Calu3 (cell line): ENCODE results near the gene MTF1. TPM values are rescaled to one million over a fixed set of nuclear protein-coding genes. Genes with fewer than 3 reads are reported as not detected.

Source experiments
- BruUV-seq: library from RNA; stranded (reverse); fragments of 400-500 nt; replicated peaks from 2 replicates; lab custom pipeline; 2021; lab: Mats Ljungman, UMichigan
- CTCF ChIA-PET: fragments of 300-600 bp; sonication (Branson Sonifier 250); formaldehyde crosslinking; loops from one replicate; lab custom pipeline; 2022; ENCODE audit warnings: antibody characterized with exemption; lab: Charles Lee
- DNase-seq: peaks from one replicate; pipeline ENCODE4 v3.0.0; 2022
- H3K27ac Mint-ChIP-seq: one replicate; pipeline ENCODE4 v1.8.0; 2022; ENCODE audit warnings: mixed read lengths; ENCODE audit not compliant: unreplicated experiment
- H3K27me3 Mint-ChIP-seq: one replicate; pipeline ENCODE4 v1.8.0; 2022; ENCODE audit warnings: mixed read lengths; ENCODE audit not compliant: unreplicated experiment
- H3K36me3 Mint-ChIP-seq: one replicate; pipeline ENCODE4 v1.8.0; 2022; ENCODE audit warnings: mild to moderate bottlenecking, moderate library complexity, mixed read lengths; ENCODE audit not compliant: insufficient read depth, unreplicated experiment
- H3K4me1 Mint-ChIP-seq: one replicate; pipeline ENCODE4 v1.8.0; 2022; ENCODE audit warnings: mild to moderate bottlenecking, low read depth, mixed read lengths; ENCODE audit not compliant: unreplicated experiment
- H3K4me3 Mint-ChIP-seq: one replicate; pipeline ENCODE4 v1.8.0; 2022; ENCODE audit warnings: mild to moderate bottlenecking, low read depth, moderate library complexity, mixed read lengths; ENCODE audit not compliant: unreplicated experiment
- H3K9me3 Mint-ChIP-seq: one replicate; pipeline ENCODE4 v1.8.0; 2022; ENCODE audit warnings: low read depth, mixed read lengths; ENCODE audit not compliant: unreplicated experiment
- CTCF ChIP-seq: fragments of 200-600 bp; IDR thresholded peaks from one replicate; pipeline ENCODE4 v1.8.0; 2022; ENCODE audit warnings: antibody characterized with exemption; ENCODE audit not compliant: unreplicated experiment
- intact Hi-C: fragments of 100-400 bp; cut with micrococcal nuclease; formaldehyde crosslinking; loops from one replicate; pipeline ENCODE4 v1.10.0; 2022; ENCODE audit not compliant: unreplicated experiment
- total RNA-seq: library from RNA; stranded (reverse); gene quantifications from 2 replicates; pipeline ENCODE4 v1.2.3, GENCODE V29; 2022

MTF1 gene
- total RNA-seq, 1 experiment from 2014 or later: 27.1 TPM

GRCh38 chr1:37795340-37796125, 63.9 kb downstream of the MTF1 start:
- intact Hi-C loops: no loop called here
- Mint-ChIP-seq H3K27ac (no peak overlapping the region), H3K4me3 (peak overlapping the region; percentile 68), H3K36me3 (peaks cover 30% of the 10 kb centered on the region), H3K4me1 (peaks cover 17% of the 10 kb centered on the region), H3K27me3 (peaks cover 23% of the 10 kb centered on the region), H3K9me3 (no peaks in the 10 kb centered on the region)
- CTCF ChIA-PET: no interaction called here
- no TSS peak for BruUV-seq
- peak; percentile 60 for DNase-seq
- TF ChIP-seq CTCF: no peak

- BruUV-seq: no TSS peak
- H3K27ac Mint-ChIP-seq: no peak overlapping the region
- CTCF ChIA-PET: interaction anchor here (0.7 to 0.8 kb wide), 2 partner anchors 65 to 68 kb away, joined by 3 to 5 read pairs; partner anchors contain the start of gene MTF1
- peak overlapping the region; percentile 68 for H3K4me3 Mint-ChIP-seq
- TF ChIP-seq CTCF: no peak
- intact Hi-C loops: no loop called here
- peaks cover 31% of the 10 kb centered on the region for H3K27me3 Mint-ChIP-seq
- no peaks in the 10 kb centered on the region for H3K9me3 Mint-ChIP-seq
- H3K36me3 Mint-ChIP-seq: peaks cover 24% of the 10 kb centered on the region
- H3K4me1 Mint-ChIP-seq: peaks cover 17% of the 10 kb centered on the region
- DNase-seq: peak; percentile 16
Observed at GRCh38 chr1:37794372-37795339, 64.7 kb downstream of the MTF1 start.

DNA sequence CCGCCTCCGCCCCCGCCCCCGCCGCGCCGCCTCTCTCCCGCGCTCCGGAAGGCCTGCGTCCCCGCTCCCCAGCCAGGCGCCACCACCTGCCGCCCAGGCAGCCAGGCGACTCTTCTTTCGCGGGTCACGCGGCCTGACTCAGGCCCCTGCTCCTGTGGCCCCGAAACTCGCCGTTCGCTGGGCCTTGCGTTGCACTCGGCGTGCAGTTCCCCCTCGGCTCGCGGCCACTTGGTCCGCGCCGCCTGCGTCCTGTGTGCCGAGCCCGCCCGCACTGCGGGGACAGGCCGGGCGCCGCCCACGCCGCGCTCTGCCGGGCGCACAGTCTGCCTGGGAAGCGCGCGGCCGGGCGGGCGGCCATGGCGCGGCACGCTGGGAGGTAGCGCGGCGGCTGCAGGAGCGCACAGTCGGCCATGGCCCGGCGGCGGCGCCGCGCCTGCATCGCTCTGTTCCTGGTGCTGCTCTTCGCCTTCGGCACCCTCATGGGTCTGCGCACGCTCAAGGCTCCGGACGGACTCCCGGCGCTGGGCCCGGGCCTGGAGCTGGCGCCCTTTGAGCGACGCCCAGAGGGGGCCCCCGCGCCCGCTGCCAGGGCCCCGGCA, 65.5 kb downstream of the MTF1 start, which contains the start of gene MANEAL:
Gene MANEAL (plus strand): TSS at position 75 of the 599 bp plus-strand sequence. CDS start 336 bp downstream, at position 411.
- Mint-ChIP-seq H3K36me3 (peaks cover 23% of the 10 kb centered on the region), H3K4me1 (peaks cover 17% of the 10 kb centered on the region), H3K9me3 (no peaks in the 10 kb centered on the region), H3K4me3 (peak within 1 kb of the TSS; percentile 68), H3K27ac (no peak within 1 kb of the TSS), H3K27me3 (peaks cover 33% of the 10 kb centered on the region)
- intact Hi-C loops: no loop called here
- no peak for TF ChIP-seq CTCF
- no TSS peak for BruUV-seq
- CTCF ChIA-PET: interaction anchor here (0.7 to 0.8 kb wide), 2 partner anchors 66 to 69 kb away, joined by 3 to 5 read pairs; partner anchors contain the start of gene MTF1
- DNase-seq: peak; percentile 63
